Rectal smooth muscle tissue (tissue), 1 donor: ENCODE results near the gene IL1RL1.

Source experiments
- H3K27ac ChIP-seq: one replicate; pipeline ENCODE4 v1.7.0; 2013; ENCODE audit warnings: low read depth, low read length, inconsistent platforms
- H3K27me3 ChIP-seq: one replicate; pipeline ENCODE4 v1.7.0; 2013; ENCODE audit warnings: low read length; ENCODE audit not compliant: control insufficient read depth, insufficient read depth
- H3K36me3 ChIP-seq: one replicate; pipeline ENCODE4 v1.7.0; 2013; ENCODE audit warnings: low read length; ENCODE audit not compliant: control insufficient read depth, insufficient read depth
- H3K4me1 ChIP-seq: one replicate; pipeline ENCODE4 v1.7.0; 2013; ENCODE audit warnings: low read length; ENCODE audit not compliant: control insufficient read depth, insufficient read depth
- H3K4me3 ChIP-seq: one replicate; pipeline ENCODE4 v1.7.0; 2013; ENCODE audit warnings: low read length
- H3K9ac ChIP-seq: one replicate; pipeline ENCODE4 v1.7.0; 2013; ENCODE audit warnings: low read length

Gene IL1RL1

GRCh38 chr2:102392942-102393341 lies 81.6 kb downstream of the IL1RL1 start:
- Histone ChIP-seq H3K36me3 (no peaks in the 10 kb centered on the region), H3K4me1 (no peaks in the 10 kb centered on the region), H3K9ac (no peak overlapping the region)

GRCh38 chr2:102396012-102396411 lies 84.6 kb downstream of the IL1RL1 start:
- Histone ChIP-seq H3K9ac (no peak overlapping the region), H3K4me3 (no peak overlapping the region), H3K27ac (no peak overlapping the region), H3K27me3 (no peaks in the 10 kb centered on the region), H3K4me1 (no peaks in the 10 kb centered on the region), H3K36me3 (no peaks in the 10 kb centered on the region)

More at GRCh38 chr2:102392942-102393341, 81.6 kb downstream of the IL1RL1 start:
- no peak overlapping the region for H3K4me3 ChIP-seq
- H3K27me3 ChIP-seq = no peaks in the 10 kb centered on the region
- H3K27ac ChIP-seq = no peak overlapping the region

GRCh38 chr2:102397209-102397608 lies 85.8 kb downstream of the IL1RL1 start:
- H3K9ac ChIP-seq = no peak overlapping the region
- H3K4me1 ChIP-seq = no peaks in the 10 kb centered on the region
- no peak overlapping the region for H3K27ac ChIP-seq
- H3K27me3 ChIP-seq = no peaks in the 10 kb centered on the region
- no peaks in the 10 kb centered on the region for H3K36me3 ChIP-seq
- no peak overlapping the region for H3K4me3 ChIP-seq

- H3K4me3 ChIP-seq = no peak overlapping the region
- H3K36me3 ChIP-seq = no peaks in the 10 kb centered on the region
- no peak overlapping the region for H3K27ac ChIP-seq
- H3K9ac ChIP-seq = no peak overlapping the region
- no peaks in the 10 kb centered on the region for H3K27me3 ChIP-seq
- no peaks in the 10 kb centered on the region for H3K4me1 ChIP-seq
Measured at GRCh38 chr2:102399499-102400141, 88.3 kb downstream of the IL1RL1 start.

GRCh38 chr2:102401456-102401855 lies 90.1 kb downstream of the IL1RL1 start:
- Histone ChIP-seq H3K4me1 (no peaks in the 10 kb centered on the region), H3K27ac (no peak overlapping the region), H3K36me3 (no peaks in the 10 kb centered on the region), H3K27me3 (no peaks in the 10 kb centered on the region), H3K9ac (no peak overlapping the region), H3K4me3 (no peak overlapping the region)
